ENCODE measurements around the gene CDK9.

DNA sequence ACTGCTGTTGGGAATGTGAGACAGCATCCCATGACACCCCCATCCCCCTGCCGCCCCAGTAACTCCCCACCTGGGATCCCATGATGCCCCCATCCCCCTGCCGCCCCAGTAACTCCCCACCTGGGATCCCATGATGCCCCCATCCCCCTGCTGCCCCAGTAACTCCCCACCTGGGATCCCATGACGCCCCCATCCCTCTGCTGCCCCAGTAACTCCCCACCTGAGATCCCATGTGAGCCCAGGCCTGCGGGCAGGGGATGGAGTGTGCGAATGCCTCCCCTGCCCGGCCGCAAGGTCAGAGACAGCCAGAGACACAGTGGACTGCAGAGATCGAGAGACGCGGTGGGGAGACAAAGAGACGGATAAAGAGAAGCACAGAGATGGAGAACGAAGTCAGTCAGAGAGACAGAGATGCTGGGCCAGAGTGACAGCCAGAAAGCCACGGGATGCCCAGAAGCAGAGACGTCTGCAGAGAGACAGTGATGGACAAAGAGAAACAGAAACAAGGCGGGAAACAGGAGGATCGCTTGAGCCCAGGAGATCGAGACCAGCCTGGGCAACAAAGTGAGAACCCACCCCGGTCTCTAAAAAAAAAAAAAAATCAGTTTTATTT is 8.4 kb upstream of the CDK9 start:
- TF ChIP-seq POLR2A (IDR thresholded peaks at IDR 0.05) = no peak
- TF ChIP-seq, protein P1, sequence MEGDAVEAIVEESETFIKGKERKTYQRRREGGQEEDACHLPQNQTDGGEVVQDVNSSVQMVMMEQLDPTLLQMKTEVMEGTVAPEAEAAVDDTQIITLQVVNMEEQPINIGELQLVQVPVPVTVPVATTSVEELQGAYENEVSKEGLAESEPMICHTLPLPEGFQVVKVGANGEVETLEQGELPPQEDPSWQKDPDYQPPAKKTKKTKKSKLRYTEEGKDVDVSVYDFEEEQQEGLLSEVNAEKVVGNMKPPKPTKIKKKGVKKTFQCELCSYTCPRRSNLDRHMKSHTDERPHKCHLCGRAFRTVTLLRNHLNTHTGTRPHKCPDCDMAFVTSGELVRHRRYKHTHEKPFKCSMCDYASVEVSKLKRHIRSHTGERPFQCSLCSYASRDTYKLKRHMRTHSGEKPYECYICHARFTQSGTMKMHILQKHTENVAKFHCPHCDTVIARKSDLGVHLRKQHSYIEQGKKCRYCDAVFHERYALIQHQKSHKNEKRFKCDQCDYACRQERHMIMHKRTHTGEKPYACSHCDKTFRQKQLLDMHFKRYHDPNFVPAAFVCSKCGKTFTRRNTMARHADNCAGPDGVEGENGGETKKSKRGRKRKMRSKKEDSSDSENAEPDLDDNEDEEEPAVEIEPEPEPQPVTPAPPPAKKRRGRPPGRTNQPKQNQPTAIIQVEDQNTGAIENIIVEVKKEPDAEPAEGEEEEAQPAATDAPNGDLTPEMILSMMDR (IDR thresholded peaks at IDR 0.05) = no peak

All from body of pancreas (tissue), 4 donors.